Testis (tissue), 5 donors: Measurements from ENCODE around the gene MSLN. TPM values are rescaled to one million over a fixed set of nuclear protein-coding genes. Genes with fewer than 3 reads are reported as not detected.
"Not testable (repeated sequence)": the region's sequence is repeated elsewhere in the genome, so short reads cannot be mapped to it uniquely, and the experiment has no call there.

Experiments used
- DNase-seq: peaks from one replicate; pipeline ENCODE4 v3.0.0-alpha.2; 2019
- H3K27ac ChIP-seq, 2 donors: fragments of 200-600 bp; sonication (generic); one replicate each; pipeline ENCODE4 v1.5.1; 2019
- H3K27me3 ChIP-seq: fragments of 200-600 bp; sonication (generic); one replicate; pipeline ENCODE4 v1.5.1; 2019
- H3K36me3 ChIP-seq: fragments of 200-600 bp; sonication (generic); one replicate; pipeline ENCODE4 v1.5.1; 2017; ENCODE audit warnings: low read depth; ENCODE audit errors: missing control alignments
- H3K4me1 ChIP-seq: fragments of 200-600 bp; sonication (generic); one replicate; pipeline ENCODE4 v1.5.1; 2019
- H3K4me3 ChIP-seq, 2 donors: fragments of 200-600 bp; sonication (generic); one replicate each; pipeline ENCODE4 v1.5.1; 2017 to 2019
- H3K9me3 ChIP-seq: fragments of 200-600 bp; sonication (generic); one replicate; pipeline ENCODE4 v1.5.1; 2017
- CTCF ChIP-seq, 3 experiments: fragments of 450-650 bp in 2 of 3; fragments of 200-600 bp in 1 of 3; sonication (generic) in 1 of 3; IDR thresholded peaks; one replicate each; pipeline ENCODE4 v1.5.1; 2016 to 2019; ENCODE audit warnings: antibody characterized with exemption in 3 of 3, mild to moderate bottlenecking in 2 of 3, moderate library complexity in 1 of 3
- POLR2A ChIP-seq: fragments of 450-650 bp; IDR thresholded peaks from one replicate; pipeline ENCODE4 v1.6.1; 2017; ENCODE audit warnings: antibody characterized with exemption, mild to moderate bottlenecking, moderate library complexity
- WGBS, 2 donors: methylation state at CpG; one replicate each; pipeline ENCODE4 v1.1.5; 2018; 5-methylcytosine and 5-hydroxymethylcytosine counted together
- intact Hi-C: fragments of 100-400 bp; cut with DNase I; formaldehyde crosslinking; loops from one replicate; pipeline ENCODE4 v1.15.1; 2023; ENCODE audit warnings: low total_unique reads
- long read RNA-seq, 2 donors: transcript quantifications; one replicate each; lab custom pipeline, GENCODE V29; 2026
- polyA plus RNA-seq: library from polyadenylated mRNA; stranded (reverse); fragments of 350-450 nt; fragmentation: Illumina TruSeq; extraction: RNeasy Lipid Tissue Mini Kit (QIAGEN cat#74804); gene quantifications from one replicate; pipeline ENCODE4 v1.2.3, GENCODE V29; 2014; ENCODE audit warnings: low read depth, low replicate concordance; ENCODE audit not compliant: insufficient read depth
- total RNA-seq, 2 donors: library from RNA; depleted of rRNA; stranded (reverse); fragments of >200 nt; gene quantifications; one replicate each; pipeline ENCODE4 v1.2.3, GENCODE V29; 2016

Gene MSLN
- total RNA-seq (1 to 10 TPM; 1.5 to 2.8 TPM), polyA plus RNA-seq (18.5 TPM)
- long read RNA-seq, donor 1, partial matches to known transcripts, result 5 of 6 reads
- long read RNA-seq, donor 1, other reads (novel, unspliced or antisense), result 0 of 6 reads
- long read RNA-seq, donor 2, result 0 reads

- Histone ChIP-seq H3K9me3 (no peaks in the 10 kb centered on the region), H3K36me3 (no peaks in the 10 kb centered on the region), H3K4me3 (no peak within 1 kb of the TSS), H3K27ac (no peak within 1 kb of the TSS), H3K4me1 (no peaks in the 10 kb centered on the region), H3K27me3 (no peaks in the 10 kb centered on the region)
- DNase-seq, result no peak
- 60 to 75% methylated on average over 14 to 31 of the region's 37 CpGs for WGBS, 2 donors
- intact Hi-C loops, result no loop called here
- TF ChIP-seq CTCF (IDR thresholded peaks at IDR 0.05) (no peak), POLR2A (no peak)
These were observed at the start of gene MSLN for GRCh38 chr16:760545-761343. Gene MSLN, plus strand, starts transcription at chr16:760734. Its CDS starts 1,947 bp downstream, at chr16:762681.

- no peaks in the 10 kb centered on the region for H3K36me3 ChIP-seq
- H3K4me1 ChIP-seq, result peaks cover 15% of the 10 kb centered on the region
- H3K27ac ChIP-seq, result no peak overlapping the region
- intact Hi-C loops, result no loop called here
- no peak overlapping the region for H3K4me3 ChIP-seq
- H3K9me3 ChIP-seq, result no peaks in the 10 kb centered on the region
- no peak for DNase-seq
- TF ChIP-seq CTCF (IDR thresholded peaks at IDR 0.05) (no peak), POLR2A (no peak)
- WGBS, 2 donors, result 76 to 81% methylated on average over 4 to 12 of the region's 12 CpGs
- no peaks in the 10 kb centered on the region for H3K27me3 ChIP-seq
These were observed 49.5 kb upstream of the MSLN start for GRCh38 chr16:711084-711483.

- Histone ChIP-seq H3K27me3 (no peaks in the 10 kb centered on the region), H3K36me3 (no peaks in the 10 kb centered on the region), H3K9me3 (no peaks in the 10 kb centered on the region), H3K4me3 (no peak overlapping the region), H3K27ac (no peak overlapping the region), H3K4me1 (peaks cover 22% of the 10 kb centered on the region)
- TF ChIP-seq POLR2A, result no peak
- peak; percentile 57 to 89 (median 82) for TF ChIP-seq CTCF (IDR thresholded peaks at IDR 0.05)
- 23 to 33% methylated on average over 18 to 25 of the region's 25 CpGs for WGBS, 2 donors
- peak; percentile 72 for DNase-seq
- intact Hi-C loops, result no loop called here
These were observed 48.8 kb upstream of the MSLN start for GRCh38 chr16:711548-712320.

- H3K36me3 ChIP-seq, H3K27me3 ChIP-seq, H3K9me3 ChIP-seq, intact Hi-C loops, H3K27ac ChIP-seq, H3K4me3 ChIP-seq, DNase-seq: not testable (repeated sequence)
- peaks cover 22% of the 10 kb centered on the region for H3K4me1 ChIP-seq
- TF ChIP-seq CTCF (IDR thresholded peaks at IDR 0.05), result peak; percentile 7 to 27 (median 18)
- WGBS, 2 donors, result 45 to 58% methylated on average over 6 to 13 of the region's 13 CpGs
These were observed 47.7 kb upstream of the MSLN start for GRCh38 chr16:712740-713250.
